GF-D8 (cell line): ENCODE results near the gene PTRH1.

Experiments used
- DNase-seq: peaks from one replicate; lab custom pipeline; 2025; lab: John Stamatoyannopoulos, UW

The PTRH1 gene

GRCh38 chr9:127694890-127695720 lies 20.4 kb downstream of the PTRH1 start:
- DNase-seq: no peak

- no peak for DNase-seq
Observed at GRCh38 chr9:127693697-127694096, 21.8 kb downstream of the PTRH1 start.

- no peak for DNase-seq
Observed at GRCh38 chr9:127693143-127693542, 22.3 kb downstream of the PTRH1 start.

- DNase-seq: no peak
Observed at GRCh38 chr9:127692071-127692470, 23.4 kb downstream of the PTRH1 start.

GRCh38 chr9:127690735-127691134 lies 24.7 kb downstream of the PTRH1 start:
- no peak for DNase-seq

GRCh38 chr9:127689329-127690000 lies 26.0 kb downstream of the PTRH1 start:
- no peak for DNase-seq

DNA sequence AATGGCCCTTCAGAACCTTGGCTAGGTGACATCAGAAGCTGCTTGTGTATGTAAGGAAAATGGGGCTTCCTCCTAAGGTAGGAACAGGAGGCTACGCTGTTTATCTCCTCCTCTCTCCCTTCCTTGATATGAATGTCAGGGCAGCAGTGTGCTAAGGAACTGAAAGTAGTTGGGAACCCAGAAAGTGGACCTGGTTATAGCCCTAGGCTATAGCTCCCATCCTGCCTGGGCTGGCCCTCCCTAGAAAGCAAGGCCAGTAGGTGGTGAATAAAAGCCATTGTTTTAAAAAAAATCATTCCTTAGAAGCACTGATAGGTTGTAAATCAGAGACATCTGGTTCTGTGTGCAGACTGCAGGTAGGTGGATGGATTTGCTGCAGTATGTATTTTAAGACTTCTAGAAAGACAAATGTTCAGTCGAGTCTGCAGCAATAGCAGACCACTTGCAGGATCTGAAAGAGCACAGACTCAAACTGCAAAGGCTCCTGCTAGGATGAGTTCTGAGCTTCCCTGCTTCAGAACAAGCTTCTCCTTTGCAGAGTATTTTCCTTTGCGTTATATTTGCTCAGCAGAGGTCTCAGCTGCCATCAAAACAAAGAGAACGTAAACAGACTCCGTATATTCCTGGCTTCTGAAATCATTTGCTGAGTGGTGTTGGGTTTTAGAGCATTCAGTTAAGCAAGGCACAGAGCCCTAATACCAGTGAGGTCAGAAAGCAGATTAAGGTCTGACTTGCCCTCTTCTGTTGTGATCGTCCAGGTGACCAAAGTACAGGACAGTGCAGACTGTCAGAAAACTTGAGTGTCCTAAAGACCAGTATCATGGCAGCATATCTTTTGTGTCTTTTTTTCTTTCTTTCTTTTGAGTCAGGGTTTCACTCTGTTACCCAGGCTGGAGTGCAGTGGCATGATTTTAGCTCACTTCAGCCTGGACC lies 28.7 kb downstream of the PTRH1 start:
- DNase-seq: no peak

- DNase-seq: no peak
Observed at GRCh38 chr9:127684576-127684975, 30.9 kb downstream of the PTRH1 start.

GRCh38 chr9:127683723-127684122 lies 31.7 kb downstream of the PTRH1 start:
- no peak for DNase-seq

- no peak for DNase-seq
Observed at GRCh38 chr9:127682351-127683136, 32.9 kb downstream of the PTRH1 start.

GRCh38 chr9:127680846-127681245 lies 34.6 kb downstream of the PTRH1 start:
- no peak for DNase-seq

- no peak for DNase-seq
Observed at GRCh38 chr9:127680226-127680625, 35.2 kb downstream of the PTRH1 start.

- no peak for DNase-seq
Observed at GRCh38 chr9:127679506-127679905, 36.0 kb downstream of the PTRH1 start.

- DNase-seq: no peak
Observed at GRCh38 chr9:127676638-127677037, 38.8 kb downstream of the PTRH1 start.

- DNase-seq: no peak
Observed at GRCh38 chr9:127673234-127673633, 42.2 kb downstream of the PTRH1 start.

- DNase-seq: no peak
Observed at GRCh38 chr9:127667906-127668305, 47.6 kb downstream of the PTRH1 start.

DNA sequence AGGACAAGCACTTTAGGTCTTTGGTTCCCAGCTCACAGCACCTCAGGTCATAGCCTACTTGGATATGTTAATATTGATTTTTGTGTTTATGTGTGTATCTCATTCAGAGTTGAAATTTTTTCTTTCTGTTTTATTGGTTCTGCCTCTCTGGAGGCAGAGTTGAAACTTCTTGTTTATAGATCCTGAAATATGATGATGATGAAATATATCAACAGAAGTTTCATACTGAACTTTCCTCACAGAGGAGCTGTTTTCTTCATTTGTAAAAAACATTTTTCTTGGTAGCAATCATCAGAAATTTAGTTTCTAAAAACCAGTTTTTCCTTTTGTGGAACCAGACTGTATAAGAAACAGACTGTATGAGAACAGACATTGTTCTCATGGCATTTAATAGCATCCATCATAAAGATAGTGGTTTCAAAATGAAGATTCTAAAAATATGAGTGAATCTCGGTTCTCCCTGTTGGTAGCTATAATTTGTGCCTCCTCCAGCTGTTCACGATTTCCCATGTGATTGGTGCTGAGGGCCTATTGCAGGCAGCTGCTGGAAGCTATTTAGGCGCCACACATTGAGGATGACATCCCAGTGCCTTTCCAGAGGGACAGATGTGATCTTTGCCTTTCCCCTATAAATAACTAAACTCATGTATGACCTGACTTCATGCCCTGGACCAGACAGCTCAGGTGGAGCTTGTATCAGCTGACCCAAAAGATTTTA lies 48.2 kb downstream of the PTRH1 start:
- DNase-seq: no peak

GRCh38 chr9:127664678-127665507 lies 50.6 kb downstream of the PTRH1 start:
- no peak for DNase-seq

- DNase-seq: no peak
Observed at GRCh38 chr9:127664324-127664677, 51.2 kb downstream of the PTRH1 start.
